Lower leg skin (tissue), 4 donors: ENCODE measurements around the gene KRT13. TPM values are rescaled to one million over a fixed set of nuclear protein-coding genes. Genes with fewer than 3 reads are reported as not detected.

Source experiments
- DNase-seq, 2 donors: peaks; one replicate each; pipeline ENCODE4 v3.0.0-alpha.2; 2019; ENCODE audit warnings: low spot score in 2 of 2
- H3K4me3 ChIP-seq: fragments of 200-600 bp; sonication (generic); 2 replicates; pipeline ENCODE4 v1.5.1; 2017; ENCODE audit warnings: mild to moderate bottlenecking, low read depth; ENCODE audit not compliant: poor library complexity, severe bottlenecking
- CTCF ChIP-seq, 3 donors: fragments of 450-650 bp; IDR thresholded peaks; one replicate each; pipeline ENCODE4 v1.5.1; 2016; ENCODE audit warnings: antibody characterized with exemption in 3 of 3, mild to moderate bottlenecking in 3 of 3, moderate library complexity in 2 of 3
- POLR2A ChIP-seq, 2 donors: fragments of 450-650 bp; IDR thresholded peaks; one replicate each; pipeline ENCODE4 v1.6.1; 2016 to 2017; ENCODE audit warnings: antibody characterized with exemption in 2 of 2, mild to moderate bottlenecking in 1 of 2, moderate library complexity in 1 of 2
- WGBS, 2 donors: methylation state at CpG; one replicate each; pipeline ENCODE4 v1.1.5; 2018; 5-methylcytosine and 5-hydroxymethylcytosine counted together
- intact Hi-C: fragments of 100-400 bp; cut with DNase I; formaldehyde crosslinking; loops from one replicate; pipeline ENCODE4 v1.15.0; 2023; ENCODE audit warnings: low total_unique reads
- total RNA-seq, 4 donors: library from RNA; depleted of rRNA; stranded (reverse); fragments of >200 nt; gene quantifications; one replicate each; pipeline ENCODE4 v1.1.0, GENCODE V29; 2016

The KRT13 gene
- total RNA-seq, 4 donors from 2014 or later: 0.19 to 0.46 TPM; not detected in 2

DNA sequence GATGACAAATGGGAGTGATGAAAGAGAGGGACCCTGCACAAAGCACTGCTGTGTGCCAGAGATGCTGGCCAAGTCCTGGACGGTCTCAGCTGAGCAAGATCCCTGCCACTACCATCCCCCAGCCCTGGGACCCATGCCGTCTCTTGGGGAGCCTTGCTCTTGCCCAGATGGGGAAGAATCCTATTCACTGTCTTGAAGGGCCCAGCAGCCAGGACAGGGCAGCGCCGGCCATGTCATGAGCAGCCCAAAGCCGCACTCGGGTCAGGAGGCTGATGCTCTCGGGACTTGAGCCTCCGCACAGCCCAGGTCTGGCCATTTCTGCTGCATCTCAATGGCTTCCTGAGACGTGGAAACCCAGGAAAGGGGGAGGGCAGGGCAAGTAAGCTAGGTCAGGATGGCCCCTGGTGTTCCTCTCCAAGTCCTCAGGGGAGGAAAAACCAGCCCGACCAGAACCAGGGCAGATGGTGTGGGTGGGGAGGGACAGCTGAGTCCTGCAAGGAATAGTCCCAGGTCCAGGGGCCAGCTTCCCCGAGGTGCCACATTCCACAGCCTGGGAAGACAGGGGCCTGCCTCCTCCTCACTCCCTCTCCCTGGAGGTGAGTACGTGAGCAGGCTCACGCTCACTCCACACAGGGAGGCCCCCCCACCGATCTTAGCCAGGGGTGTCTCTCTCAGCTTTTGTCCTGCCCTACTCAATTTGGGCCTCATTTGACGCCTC lies 30.5 kb upstream of the KRT13 start:
- no peak for DNase-seq
- TF ChIP-seq CTCF (IDR thresholded peaks at IDR 0.05) (no peak), POLR2A (IDR thresholded peaks at IDR 0.05) (no peak)
- 37 to 53% methylated on average over 9 to 13 of the region's 15 CpGs for WGBS, 2 donors
- H3K4me3 ChIP-seq: no peak overlapping the region
- intact Hi-C loops: no loop called here

- no peak for DNase-seq
- intact Hi-C loops: no loop called here
- WGBS, 2 donors: 67 to 77% methylated on average over 7 of the region's 7 CpGs
- H3K4me3 ChIP-seq: no peak overlapping the region
- TF ChIP-seq POLR2A (IDR thresholded peaks at IDR 0.05): no peak
- TF ChIP-seq CTCF (IDR thresholded peaks at IDR 0.05): no peak
These were observed 29.6 kb upstream of the KRT13 start for GRCh38 chr17:41534899-41535546.

DNA sequence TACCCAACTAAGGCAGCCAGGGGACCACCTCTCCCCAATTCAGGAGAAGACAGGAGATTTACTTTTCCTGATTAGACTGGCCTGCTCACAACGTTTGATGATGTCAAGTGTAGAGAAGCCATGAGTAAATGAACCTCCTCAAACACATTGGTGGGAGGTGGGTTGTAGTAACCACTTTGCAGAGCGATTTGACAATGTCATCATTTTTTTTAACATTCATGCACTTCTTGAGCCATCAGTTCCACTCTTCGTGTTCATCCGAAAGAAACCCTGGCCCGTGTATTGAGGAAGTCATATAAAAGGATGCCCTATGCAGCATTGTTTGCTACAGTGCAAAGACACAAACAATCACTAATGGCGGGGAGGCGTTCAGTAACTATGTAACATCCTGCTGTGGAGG lies 28.2 kb upstream of the KRT13 start:
- no peak for DNase-seq
- TF ChIP-seq CTCF (IDR thresholded peaks at IDR 0.05): no peak
- TF ChIP-seq POLR2A (IDR thresholded peaks at IDR 0.05): no peak
- no peak overlapping the region for H3K4me3 ChIP-seq
- intact Hi-C loops: no loop called here
- 84 to 85% methylated on average over 7 of the region's 7 CpGs for WGBS, 2 donors

DNA sequence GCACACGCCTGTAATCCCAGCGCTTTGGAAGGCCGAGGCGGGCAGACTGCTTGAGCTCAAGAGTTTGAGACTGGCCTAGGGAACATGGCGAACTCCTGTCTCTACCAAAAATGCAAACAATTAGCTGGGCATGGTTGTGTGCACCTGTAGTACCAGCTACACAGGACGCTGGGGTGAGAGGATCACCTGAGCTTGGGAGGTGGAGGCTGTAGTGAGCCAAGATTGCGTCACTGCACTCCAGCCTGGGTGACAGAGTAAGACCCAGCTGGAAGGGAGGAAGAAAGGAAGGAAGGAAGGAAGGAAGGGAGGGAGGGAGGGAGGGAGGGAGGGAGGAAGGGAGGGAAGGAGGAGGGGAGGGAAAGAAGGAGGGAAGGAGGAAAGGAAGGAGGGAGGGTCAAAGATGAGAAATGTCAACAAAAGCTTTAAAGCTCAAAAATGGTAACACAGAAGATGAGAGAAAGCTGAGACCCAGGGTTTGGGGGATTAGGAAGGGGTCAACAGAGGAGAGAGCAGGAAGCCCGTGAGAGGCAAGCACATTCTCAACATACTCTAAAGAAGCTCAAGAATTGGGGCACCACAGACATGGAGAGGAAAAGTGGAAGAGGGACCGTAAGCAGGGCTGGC lies 27.6 kb upstream of the KRT13 start:
- no peak for TF ChIP-seq POLR2A (IDR thresholded peaks at IDR 0.05)
- TF ChIP-seq CTCF (IDR thresholded peaks at IDR 0.05): no peak
- DNase-seq: no peak
- WGBS, 2 donors: 74 to 78% methylated on average over 9 of the region's 9 CpGs
- H3K4me3 ChIP-seq: no peak overlapping the region
- intact Hi-C loops: no loop called here

DNA sequence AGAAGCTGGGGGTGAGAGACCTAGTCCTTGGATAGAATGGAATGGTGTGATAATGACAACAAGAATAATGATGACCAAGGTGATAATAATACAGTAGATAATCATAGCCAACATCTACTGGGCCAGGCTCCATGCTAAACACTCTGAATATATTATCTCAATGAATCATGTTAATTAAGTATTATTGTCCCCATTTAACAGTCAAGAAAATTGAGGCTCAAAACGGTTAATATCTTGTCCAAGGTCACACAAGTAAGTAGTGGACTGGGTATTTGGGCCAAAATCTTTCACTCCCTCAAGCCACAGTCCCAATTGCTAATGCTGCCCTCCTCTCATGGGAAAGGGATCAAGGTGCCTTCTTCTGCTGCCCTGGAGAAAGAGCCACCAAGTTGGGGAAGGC lies 26.6 kb upstream of the KRT13 start:
- DNase-seq: no peak
- 61 to 63% methylated on average over 1 of the region's 1 CpG for WGBS, 2 donors
- no peak for TF ChIP-seq CTCF (IDR thresholded peaks at IDR 0.05)
- no peak for TF ChIP-seq POLR2A (IDR thresholded peaks at IDR 0.05)
- intact Hi-C loops: no loop called here
- H3K4me3 ChIP-seq: no peak overlapping the region
